Testis (tissue), 3 donors: ENCODE data around the gene GLS. TPM values are rescaled to one million over a fixed set of nuclear protein-coding genes. Genes with fewer than 3 reads are reported as not detected.

Experiments
- DNase-seq: peaks from one replicate; pipeline ENCODE4 v3.0.0-alpha.2; 2019
- H3K27ac ChIP-seq, 2 donors: fragments of 200-600 bp; sonication (generic); one replicate each; pipeline ENCODE4 v1.5.1; 2019
- H3K27me3 ChIP-seq: fragments of 200-600 bp; sonication (generic); one replicate; pipeline ENCODE4 v1.5.1; 2019
- H3K36me3 ChIP-seq: fragments of 200-600 bp; sonication (generic); one replicate; pipeline ENCODE4 v1.5.1; 2017; ENCODE audit warnings: low read depth; ENCODE audit errors: missing control alignments
- H3K4me1 ChIP-seq: fragments of 200-600 bp; sonication (generic); one replicate; pipeline ENCODE4 v1.5.1; 2019
- H3K4me3 ChIP-seq, 2 donors: fragments of 200-600 bp; sonication (generic); one replicate each; pipeline ENCODE4 v1.5.1; 2017 to 2019
- H3K9me3 ChIP-seq: fragments of 200-600 bp; sonication (generic); one replicate; pipeline ENCODE4 v1.5.1; 2017
- CTCF ChIP-seq, 3 experiments: fragments of 450-650 bp in 2 of 3; fragments of 200-600 bp in 1 of 3; sonication (generic) in 1 of 3; IDR thresholded peaks; one replicate each; pipeline ENCODE4 v1.5.1; 2016 to 2019; ENCODE audit warnings: antibody characterized with exemption in 3 of 3, mild to moderate bottlenecking in 2 of 3, moderate library complexity in 1 of 3
- POLR2A ChIP-seq: fragments of 450-650 bp; IDR thresholded peaks from one replicate; pipeline ENCODE4 v1.6.1; 2017; ENCODE audit warnings: antibody characterized with exemption, mild to moderate bottlenecking, moderate library complexity
- WGBS, 2 donors: methylation state at CpG; one replicate each; pipeline ENCODE4 v1.1.5; 2018; 5-methylcytosine and 5-hydroxymethylcytosine counted together
- intact Hi-C: fragments of 100-400 bp; cut with DNase I; formaldehyde crosslinking; loops from one replicate; pipeline ENCODE4 v1.15.1; 2023; ENCODE audit warnings: low total_unique reads
- polyA plus RNA-seq: library from polyadenylated mRNA; stranded (reverse); fragments of 350-450 nt; fragmentation: Illumina TruSeq; extraction: RNeasy Lipid Tissue Mini Kit (QIAGEN cat#74804); gene quantifications from one replicate; pipeline ENCODE4 v1.2.3, GENCODE V29; 2014; ENCODE audit warnings: low read depth, low replicate concordance; ENCODE audit not compliant: insufficient read depth
- total RNA-seq, 2 donors: library from RNA; depleted of rRNA; stranded (reverse); fragments of >200 nt; gene quantifications; one replicate each; pipeline ENCODE4 v1.2.3, GENCODE V29; 2016

Gene GLS
- total and polyA plus RNA-seq, 3 donors from 2014 or later: 22.8 to 130 (median 77.7) TPM

GRCh38 chr2:190972846-190973245 is 92.2 kb downstream of the GLS start:
- TF ChIP-seq POLR2A: no peak
- TF ChIP-seq CTCF (IDR thresholded peaks at IDR 0.05): no peak
- no peaks in the 10 kb centered on the region for H3K9me3 ChIP-seq
- no peak overlapping the region for H3K4me3 ChIP-seq
- no peak for DNase-seq
- H3K27me3 ChIP-seq: no peaks in the 10 kb centered on the region
- peaks cover 7% of the 10 kb centered on the region for H3K4me1 ChIP-seq
- intact Hi-C loops: no loop called here
- no peaks in the 10 kb centered on the region for H3K36me3 ChIP-seq
- WGBS, 2 donors: 62 to 89% methylated on average over 3 of the region's 3 CpGs
- no peak overlapping the region for H3K27ac ChIP-seq

DNA sequence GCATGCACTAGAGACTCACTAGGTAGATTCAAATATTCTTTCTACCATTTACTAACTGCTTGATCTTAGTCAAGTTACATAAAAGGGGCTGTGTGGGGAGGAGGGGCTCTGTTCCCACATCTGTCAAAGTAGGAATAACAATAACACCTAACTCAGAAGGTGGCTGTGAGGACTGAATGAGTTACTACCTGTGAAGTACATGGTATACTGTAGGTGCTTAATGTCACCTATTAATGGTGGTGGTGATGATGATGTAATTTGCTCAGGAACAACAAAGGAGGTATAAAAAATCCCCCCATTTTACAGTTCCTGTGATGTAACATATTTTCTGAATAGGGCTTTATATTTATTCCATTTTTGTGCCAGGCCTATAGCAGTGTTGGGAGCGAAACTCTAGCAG is 92.6 kb downstream of the GLS start:
- H3K36me3 ChIP-seq: no peaks in the 10 kb centered on the region
- H3K4me1 ChIP-seq: peaks cover 7% of the 10 kb centered on the region
- WGBS, 2 donors: 94 to 98% methylated on average over 1 of the region's 1 CpG
- no peaks in the 10 kb centered on the region for H3K27me3 ChIP-seq
- TF ChIP-seq POLR2A: no peak
- TF ChIP-seq CTCF (IDR thresholded peaks at IDR 0.05): no peak
- DNase-seq: no peak
- no peak overlapping the region for H3K27ac ChIP-seq
- no peaks in the 10 kb centered on the region for H3K9me3 ChIP-seq
- intact Hi-C loops: no loop called here
- H3K4me3 ChIP-seq: no peak overlapping the region

DNA sequence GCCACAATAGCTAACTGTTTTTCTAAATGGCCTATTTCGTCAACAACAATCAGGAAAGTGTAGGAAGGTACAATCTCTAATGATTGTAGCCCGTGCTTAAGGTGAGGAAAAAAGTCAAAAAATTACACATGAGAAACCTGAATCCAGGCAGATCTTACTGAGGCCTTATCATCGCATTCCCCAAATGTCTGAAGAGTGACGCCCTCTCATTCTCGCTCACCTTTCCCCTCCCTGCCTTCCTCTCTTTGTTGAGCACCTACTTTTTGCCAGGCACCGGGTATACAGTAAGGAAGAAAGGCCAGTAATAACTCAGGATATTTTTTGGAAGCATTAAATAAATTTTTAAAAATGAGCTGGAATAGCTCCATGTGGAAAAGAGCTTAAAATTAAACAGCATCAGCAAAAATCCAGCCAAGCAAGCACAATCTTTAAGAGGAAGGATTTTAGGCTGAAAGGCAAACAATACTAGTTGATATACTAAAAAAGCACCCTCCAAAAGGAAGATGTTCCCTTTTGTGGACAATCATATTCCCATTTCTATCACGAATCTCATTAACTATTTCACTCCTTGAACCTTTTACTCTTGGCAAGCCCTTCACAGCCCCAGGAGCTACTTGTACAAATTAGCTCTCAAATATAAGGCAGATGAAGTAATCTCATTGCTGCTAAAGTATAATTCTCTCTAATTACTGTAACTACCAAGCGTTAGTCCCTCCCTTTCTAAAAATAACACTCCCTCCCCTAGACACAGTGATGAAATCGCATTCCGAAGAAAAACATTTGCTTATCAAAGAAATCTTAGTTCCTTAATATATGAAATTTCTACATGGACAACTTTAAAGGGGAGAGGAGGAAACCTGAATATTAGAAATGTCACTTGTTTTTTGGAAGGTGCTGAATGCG is 93.4 kb downstream of the GLS start:
- H3K9me3 ChIP-seq: no peaks in the 10 kb centered on the region
- H3K4me3 ChIP-seq: no peak overlapping the region
- DNase-seq: no peak
- no peaks in the 10 kb centered on the region for H3K27me3 ChIP-seq
- no peaks in the 10 kb centered on the region for H3K36me3 ChIP-seq
- H3K27ac ChIP-seq: no peak overlapping the region
- intact Hi-C loops: no loop called here
- 75 to 76% methylated on average over 11 of the region's 11 CpGs for WGBS, 2 donors
- peaks cover 7% of the 10 kb centered on the region for H3K4me1 ChIP-seq
- TF ChIP-seq CTCF (IDR thresholded peaks at IDR 0.05): no peak
- TF ChIP-seq POLR2A: no peak

DNA sequence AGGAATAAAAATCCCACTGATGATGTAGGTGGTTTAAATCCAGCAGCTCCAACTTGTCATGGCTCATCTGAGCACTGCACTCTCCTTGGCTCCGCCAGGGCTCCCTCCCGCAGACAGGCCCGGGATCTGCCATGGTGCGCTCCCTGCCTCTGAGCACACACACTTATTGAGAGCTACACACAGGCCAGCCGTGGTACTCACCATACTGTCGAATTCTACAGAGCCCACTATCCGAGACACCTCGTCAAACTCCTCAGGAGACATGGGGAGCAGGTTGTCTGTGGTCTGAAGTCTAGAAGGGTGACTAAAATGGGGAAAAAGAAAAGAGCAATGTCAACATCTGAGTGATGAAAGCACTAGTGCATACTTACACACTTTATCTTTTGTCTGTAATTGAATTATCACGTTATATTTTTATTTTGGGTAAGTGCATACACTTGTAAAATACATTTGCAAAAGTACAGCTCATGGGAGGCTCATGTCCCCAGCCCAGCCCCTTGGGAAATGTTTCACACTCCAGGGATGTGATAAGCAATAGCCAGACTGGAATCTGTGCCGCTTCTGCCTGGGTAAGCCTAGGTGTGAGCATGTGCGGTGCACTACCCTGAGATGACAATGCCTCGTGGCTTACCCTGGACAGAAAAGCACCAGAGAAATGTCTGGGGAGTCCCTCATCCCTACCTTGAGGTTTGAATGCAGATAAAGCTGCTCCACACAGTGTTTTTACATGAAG is 94.2 kb downstream of the GLS start:
- Histone ChIP-seq H3K36me3 (no peaks in the 10 kb centered on the region), H3K27ac (no peak overlapping the region), H3K27me3 (no peaks in the 10 kb centered on the region), H3K4me3 (no peak overlapping the region), H3K4me1 (peaks cover 7% of the 10 kb centered on the region), H3K9me3 (no peaks in the 10 kb centered on the region)
- DNase-seq: no peak
- WGBS, 2 donors: 86 to 90% methylated on average over 12 of the region's 12 CpGs
- TF ChIP-seq CTCF (IDR thresholded peaks at IDR 0.05): no peak
- TF ChIP-seq POLR2A: no peak
- intact Hi-C loops: no loop called here
